BE2C (cell line): Measurements from ENCODE around the gene GP9.

Experiments
- DNase-seq: peaks from one replicate; pipeline ENCODE4 v3.0.0-alpha.2; 2020
- H3K27me3 ChIP-seq: fragments of 250-450 bp; sonication (Bioruptor Pico); 2 replicates; pipeline ENCODE4 v1.5.1; 2020; ENCODE audit warnings: mild to moderate bottlenecking
- H3K36me3 ChIP-seq: fragments of 250-450 bp; sonication (Bioruptor Pico); 2 replicates; pipeline ENCODE4 v1.5.1; 2020; ENCODE audit warnings: mild to moderate bottlenecking
- H3K4me1 ChIP-seq: fragments of 250-450 bp; sonication (Bioruptor Pico); 2 replicates; pipeline ENCODE4 v1.5.1; 2020
- H3K4me3 ChIP-seq: 2 replicates; pipeline ENCODE4 v1.5.1; 2011; ENCODE audit warnings: low read depth, low read length
- H3K9me3 ChIP-seq: fragments of 250-450 bp; sonication (Bioruptor Pico); 2 replicates; pipeline ENCODE4 v1.5.1; 2020
- CTCF ChIP-seq: IDR thresholded peaks from 2 replicates; pipeline ENCODE4 v1.5.1; 2012; ENCODE audit warnings: mild to moderate bottlenecking, low read depth, low read length

GP9 gene

GRCh38 chr3:129095285-129095684 lies 34.7 kb downstream of the GP9 start:
- Histone ChIP-seq H3K27me3 (no peaks in the 10 kb centered on the region), H3K9me3 (no peaks in the 10 kb centered on the region), H3K4me1 (no peaks in the 10 kb centered on the region), H3K36me3 (no peaks in the 10 kb centered on the region), H3K4me3 (no peak overlapping the region)
- no peak for DNase-seq
- TF ChIP-seq CTCF = no peak

- Histone ChIP-seq H3K27me3 (no peaks in the 10 kb centered on the region), H3K4me3 (no peak overlapping the region), H3K9me3 (no peaks in the 10 kb centered on the region), H3K36me3 (no peaks in the 10 kb centered on the region), H3K4me1 (no peaks in the 10 kb centered on the region)
- DNase-seq = no peak
- no peak for TF ChIP-seq CTCF
Measured at GRCh38 chr3:129100274-129100673, 39.7 kb downstream of the GP9 start.

GRCh38 chr3:129101370-129102138 lies 41.0 kb downstream of the GP9 start:
- no peaks in the 10 kb centered on the region for H3K9me3 ChIP-seq
- no peak for DNase-seq
- H3K4me1 ChIP-seq = no peaks in the 10 kb centered on the region
- TF ChIP-seq CTCF = no peak
- H3K27me3 ChIP-seq = no peaks in the 10 kb centered on the region
- no peaks in the 10 kb centered on the region for H3K36me3 ChIP-seq
- H3K4me3 ChIP-seq = no peak overlapping the region

GRCh38 chr3:129103296-129103695 lies 42.7 kb downstream of the GP9 start:
- no peak for DNase-seq
- H3K9me3 ChIP-seq = no peaks in the 10 kb centered on the region
- H3K27me3 ChIP-seq = no peaks in the 10 kb centered on the region
- no peaks in the 10 kb centered on the region for H3K4me1 ChIP-seq
- no peak overlapping the region for H3K4me3 ChIP-seq
- H3K36me3 ChIP-seq = no peaks in the 10 kb centered on the region
- TF ChIP-seq CTCF = no peak

- no peak for DNase-seq
- TF ChIP-seq CTCF = no peak
- no peaks in the 10 kb centered on the region for H3K27me3 ChIP-seq
- no peaks in the 10 kb centered on the region for H3K4me1 ChIP-seq
- no peak overlapping the region for H3K4me3 ChIP-seq
- no peaks in the 10 kb centered on the region for H3K36me3 ChIP-seq
- no peaks in the 10 kb centered on the region for H3K9me3 ChIP-seq
Measured at GRCh38 chr3:129104051-129104450, 43.5 kb downstream of the GP9 start.

- Histone ChIP-seq H3K4me3 (no peak overlapping the region), H3K36me3 (no peaks in the 10 kb centered on the region), H3K9me3 (no peaks in the 10 kb centered on the region), H3K27me3 (no peaks in the 10 kb centered on the region), H3K4me1 (no peaks in the 10 kb centered on the region)
- DNase-seq = no peak
- TF ChIP-seq CTCF = no peak
Measured at GRCh38 chr3:129104498-129105079, 44.0 kb downstream of the GP9 start.
